ENCODE results near the gene IL17F.

IL17F gene

GRCh38 chr6:52251113-52251512, 6.8 kb upstream of the IL17F start:
- TF ChIP-seq, protein P1, sequence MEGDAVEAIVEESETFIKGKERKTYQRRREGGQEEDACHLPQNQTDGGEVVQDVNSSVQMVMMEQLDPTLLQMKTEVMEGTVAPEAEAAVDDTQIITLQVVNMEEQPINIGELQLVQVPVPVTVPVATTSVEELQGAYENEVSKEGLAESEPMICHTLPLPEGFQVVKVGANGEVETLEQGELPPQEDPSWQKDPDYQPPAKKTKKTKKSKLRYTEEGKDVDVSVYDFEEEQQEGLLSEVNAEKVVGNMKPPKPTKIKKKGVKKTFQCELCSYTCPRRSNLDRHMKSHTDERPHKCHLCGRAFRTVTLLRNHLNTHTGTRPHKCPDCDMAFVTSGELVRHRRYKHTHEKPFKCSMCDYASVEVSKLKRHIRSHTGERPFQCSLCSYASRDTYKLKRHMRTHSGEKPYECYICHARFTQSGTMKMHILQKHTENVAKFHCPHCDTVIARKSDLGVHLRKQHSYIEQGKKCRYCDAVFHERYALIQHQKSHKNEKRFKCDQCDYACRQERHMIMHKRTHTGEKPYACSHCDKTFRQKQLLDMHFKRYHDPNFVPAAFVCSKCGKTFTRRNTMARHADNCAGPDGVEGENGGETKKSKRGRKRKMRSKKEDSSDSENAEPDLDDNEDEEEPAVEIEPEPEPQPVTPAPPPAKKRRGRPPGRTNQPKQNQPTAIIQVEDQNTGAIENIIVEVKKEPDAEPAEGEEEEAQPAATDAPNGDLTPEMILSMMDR (IDR thresholded peaks at IDR 0.05; ENCODE audit: control extremely low read depth, extremely low read depth, low read depth, missing control alignments), result no peak
- ChIA-PET CTCF (interaction anchor here (1.1 to 5.4 kb wide), 5 partner anchors 9 to 88 kb away, joined by 3 to 47 read pairs (median 4); no protein-coding TSS in a partner anchor), POLR2A (no interaction called here)
- no peak for DNase-seq (ENCODE audit: extremely low spot score)

DNA sequence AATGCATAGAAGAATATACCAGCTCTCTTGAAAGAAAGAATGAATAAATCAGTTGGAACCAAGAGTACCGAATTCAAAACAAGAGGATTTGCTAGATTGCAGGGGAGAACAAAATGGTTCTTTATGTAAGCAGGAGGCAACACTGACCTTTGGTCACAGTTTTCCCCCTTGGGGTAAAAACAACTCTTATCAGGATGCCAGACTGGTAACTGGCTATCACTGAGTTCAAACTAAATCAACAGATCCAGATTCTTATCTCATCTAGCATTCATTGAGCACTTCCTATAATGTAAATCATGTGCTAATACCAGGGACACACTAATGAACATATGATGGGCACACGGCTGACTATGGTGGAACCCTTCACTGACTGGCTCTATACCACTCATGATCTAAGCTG, 4.8 kb upstream of the IL17F start:
- ChIA-PET CTCF (interaction anchor here (0.8 to 5.4 kb wide), 3 partner anchors 14 to 78 kb away, joined by 3 to 47 read pairs (median 3); no protein-coding TSS in a partner anchor), POLR2A (no interaction called here)
- no peak for DNase-seq (ENCODE audit: extremely low spot score)
- TF ChIP-seq, protein P1 (IDR thresholded peaks at IDR 0.05; ENCODE audit: control extremely low read depth, extremely low read depth, low read depth, missing control alignments), result no peak

GRCh38 chr6:52245425-52245824, 1.1 kb upstream of the IL17F start:
- ChIA-PET POLR2A (no interaction called here), CTCF (interaction anchor here (0.8 to 1.7 kb wide), 3 partner anchors 10 to 18 kb away, joined by 3 to 5 read pairs (median 5); no protein-coding TSS in a partner anchor)
- DNase-seq (ENCODE audit: extremely low spot score), result no peak
- TF ChIP-seq, protein P1 (IDR thresholded peaks at IDR 0.05; ENCODE audit: control extremely low read depth, extremely low read depth, low read depth, missing control alignments), result no peak

- no peak for DNase-seq (ENCODE audit: extremely low spot score)
- ChIA-PET POLR2A (no interaction called here), CTCF (interaction anchor here (1.2 to 3.1 kb wide), 4 partner anchors 10 to 78 kb away, joined by 3 to 18 read pairs (median 11); no protein-coding TSS in a partner anchor)
- TF ChIP-seq, protein P1 (IDR thresholded peaks at IDR 0.05; ENCODE audit: control extremely low read depth, extremely low read depth, low read depth, missing control alignments), result no peak
Measured at GRCh38 chr6:52243282-52243893, 912 bp downstream of the IL17F start.

DNA sequence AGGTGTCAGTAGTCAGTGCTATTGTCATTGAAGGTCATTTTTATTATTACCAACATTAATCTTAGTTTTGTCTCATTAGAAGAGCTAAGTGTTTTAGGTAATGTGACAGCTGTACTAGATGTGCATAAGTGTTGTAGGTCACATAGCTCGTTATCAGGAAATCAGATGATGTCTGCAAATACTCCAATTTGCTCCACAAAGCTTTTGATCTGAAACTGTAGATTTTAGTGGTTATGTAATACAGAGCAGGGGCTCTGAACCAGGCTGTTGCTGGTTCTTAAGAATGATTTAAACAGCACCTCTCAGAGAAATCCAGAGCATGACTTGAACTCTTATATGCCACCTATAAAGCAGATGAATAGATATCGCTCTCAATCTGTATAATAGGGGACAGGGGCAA, 2.5 kb downstream of the IL17F start:
- CTCF ChIA-PET, result interaction anchor here (1.0 to 3.1 kb wide), 13 partner anchors 8 to 429 kb away, joined by 3 to 18 read pairs (median 4); partner anchors contain the start of gene TMEM14A

GRCh38 chr6:52233975-52234823, 10.1 kb downstream of the IL17F start:
- POLR2A ChIA-PET, result no interaction called here
- DNase-seq (ENCODE audit: extremely low spot score), result peak; percentile 52
- TF ChIP-seq, protein P1 (IDR thresholded peaks at IDR 0.05; ENCODE audit: control extremely low read depth, extremely low read depth, low read depth, missing control alignments), result peak; percentile 66
- CTCF ChIA-PET, result interaction anchor here (0.8 to 10.5 kb wide), 19 partner anchors 8 to 173 kb away, joined by 3 to 99 read pairs (median 5); no protein-coding TSS in a partner anchor

More for the DNA sequence above, 2.5 kb downstream of the IL17F start:
- DNase-seq (ENCODE audit: extremely low spot score), result no peak
- TF ChIP-seq, protein P1 (IDR thresholded peaks at IDR 0.05; ENCODE audit: control extremely low read depth, extremely low read depth, low read depth, missing control alignments), result no peak
- POLR2A ChIA-PET, result no interaction called here

Measured in GM10248 (cell line).